ENCODE results near the gene RPP25L.

GRCh38 chr9:34642679-34643078, 30.8 kb upstream of the RPP25L start:
- TF ChIP-seq CTCF (IDR thresholded peaks at IDR 0.05) (no peak), POLR2A (IDR thresholded peaks at IDR 0.05) (no peak)
